ENCODE measurements around the gene MRPL37. TPM values are rescaled to one million over a fixed set of nuclear protein-coding genes. Genes with fewer than 3 reads are reported as not detected.

MRPL37 gene
- total and polyA plus RNA-seq, 2 donors (not counting 3 experiments of a cell fraction or from before 2014, with no cell fraction given), result 45.0 to 109 TPM

- Histone ChIP-seq H3K4me1 (ENCODE audit: control insufficient read depth, extremely low read depth, insufficient read depth, low read length) (no peaks in the 10 kb centered on the region), H3K4me2 (ENCODE audit: insufficient read depth, low read length) (no peak overlapping the region), H3K36me3 (ENCODE audit: control insufficient read depth in 2 of 2, extremely low read depth in 1 of 2, insufficient read depth in 2 of 2, low read length in 2 of 2) (no peaks in the 10 kb centered on the region), H4K20me1 (replicated peaks; ENCODE audit: control insufficient read depth, extremely low read depth, insufficient read depth, low read length) (no peaks in the 10 kb centered on the region), H3K4me3 (replicated peaks in 1 of 3; ENCODE audit: insufficient read depth in 1 of 3, low read depth in 1 of 3, low read length in 3 of 3) (no peak overlapping the region), H3K27ac (ENCODE audit: insufficient read depth, low read depth, low read length) (no peak overlapping the region), H2AFZ (ENCODE audit: low read depth, low read length) (no peak overlapping the region), H3K9me1 (replicated peaks; ENCODE audit: control insufficient read depth, extremely low read depth, insufficient read depth, low read length) (no peaks in the 10 kb centered on the region), H3K79me2 (ENCODE audit: control insufficient read depth, insufficient read depth, low read length) (no peaks in the 10 kb centered on the region), H3K9ac (replicated peaks; ENCODE audit: extremely low read depth, insufficient read depth, low read length) (no peak overlapping the region), H3K27me3 (ENCODE audit: control insufficient read depth in 2 of 2, insufficient read depth in 2 of 2, low read length in 2 of 2) (no peaks in the 10 kb centered on the region), H3K9me3 (replicated peaks; ENCODE audit: control insufficient read depth, insufficient read depth, low read length) (no peaks in the 10 kb centered on the region)
- POLR2A ChIA-PET, result interaction anchor here (0.5 kb wide), 1 partner anchor 488 kb away, joined by 3 read pairs; no protein-coding TSS in a partner anchor
- DNase-seq (ENCODE audit: low read depth, low spot score) (no peak), FAIRE-seq (no peak)
- dilution Hi-C loops (cut with MboI; ENCODE audit: extremely low pct_ligation_motif_present, low sequenced_read_pairs) (no loop called here), intact Hi-C loops (cut with micrococcal nuclease) (no loop called here)
- TF ChIP-seq EZH2 (IDR thresholded peaks at IDR 0.05; ENCODE audit: borderline replicate concordance, low read depth, low read length, severe bottlenecking), result no peak
- TF ChIP-seq POLR2A (IDR thresholded peaks at IDR 0.05; ENCODE audit: low read depth, low read length), result no peak
- TF ChIP-seq POLR2AphosphoS5 (IDR thresholded peaks at IDR 0.05; ENCODE audit: insufficient read depth, low read depth, low read length), result no peak
- no peak for TF ChIP-seq MAX (IDR thresholded peaks at IDR 0.05; ENCODE audit: insufficient read depth, insufficient read length)
- TF ChIP-seq FOS (IDR thresholded peaks at IDR 0.05; ENCODE audit: borderline replicate concordance, insufficient read depth, low read length), result no peak
- no peak for TF ChIP-seq CTCF (IDR thresholded peaks at IDR 0.05; ENCODE audit: extremely low read depth in 1 of 2, insufficient read depth in 1 of 2, low read depth in 1 of 2, low read length in 2 of 2)
- TF ChIP-seq JUN (IDR thresholded peaks at IDR 0.05; ENCODE audit: borderline replicate concordance, insufficient read depth, insufficient read length, low read depth), result no peak
- TF ChIP-seq GATA2 (IDR thresholded peaks at IDR 0.05; ENCODE audit: insufficient read depth, insufficient read length, low read depth, low read length), result no peak
- no peak for TF ChIP-seq MYC (IDR thresholded peaks at IDR 0.05; ENCODE audit: low read depth, low read length)
- CTCF ChIA-PET, result interaction anchor here (0.9 to 1.4 kb wide), 4 partner anchors 9 to 42 kb away, joined by 3 to 4 read pairs (median 3); no protein-coding TSS in a partner anchor
- no TSS peak for BruUV-seq (replicated peaks)
Observed at GRCh38 chr1:54163573-54163972, 36.4 kb upstream of the MRPL37 start.

Data from endothelial cell of umbilical vein (primary cell).